ENCODE measurements around the gene C13orf46.

DNA sequence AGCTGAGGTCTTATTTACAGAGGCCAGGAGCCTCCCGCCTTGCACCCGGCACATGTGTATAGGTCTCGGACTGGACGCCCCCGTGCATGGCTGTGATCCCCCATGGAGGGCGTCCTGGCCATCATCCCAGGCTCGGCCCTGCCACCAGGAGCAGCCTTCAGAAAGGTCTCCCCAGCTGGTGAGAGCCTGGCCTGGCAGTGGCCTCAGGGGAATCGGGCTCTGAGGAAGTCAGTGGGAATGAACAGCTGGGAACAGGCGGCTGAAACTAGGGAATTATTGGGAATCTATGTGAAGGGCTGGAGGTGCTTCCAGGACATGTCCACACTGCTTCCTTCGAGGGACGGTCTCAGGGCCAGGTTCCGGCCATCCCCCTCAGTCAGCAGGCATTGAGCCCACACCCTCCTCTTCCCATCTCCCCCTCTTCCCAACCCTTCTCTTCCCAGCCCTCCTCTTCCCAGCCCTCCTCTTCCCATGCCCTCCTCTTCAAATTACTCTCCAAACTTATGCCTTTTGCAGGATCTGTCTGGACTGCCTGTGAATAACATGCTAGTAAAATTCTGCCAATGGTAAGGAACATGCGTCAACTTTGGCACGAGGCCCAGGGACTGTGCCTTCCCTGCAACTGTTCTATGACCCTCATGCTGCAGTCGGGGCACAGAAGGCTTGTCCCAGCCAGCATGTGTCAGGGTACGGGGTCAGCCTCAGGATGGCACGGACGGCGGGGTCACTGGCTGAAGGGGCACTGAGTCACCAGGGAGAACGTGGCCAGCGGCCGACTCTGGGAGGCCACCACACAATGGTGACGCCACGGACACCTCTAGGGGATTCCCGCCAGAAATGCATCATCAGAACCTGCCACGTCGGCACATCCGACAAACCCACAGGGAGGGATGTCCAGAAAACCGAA is 24.2 kb upstream of the C13orf46 start:
- TF ChIP-seq, protein P1, sequence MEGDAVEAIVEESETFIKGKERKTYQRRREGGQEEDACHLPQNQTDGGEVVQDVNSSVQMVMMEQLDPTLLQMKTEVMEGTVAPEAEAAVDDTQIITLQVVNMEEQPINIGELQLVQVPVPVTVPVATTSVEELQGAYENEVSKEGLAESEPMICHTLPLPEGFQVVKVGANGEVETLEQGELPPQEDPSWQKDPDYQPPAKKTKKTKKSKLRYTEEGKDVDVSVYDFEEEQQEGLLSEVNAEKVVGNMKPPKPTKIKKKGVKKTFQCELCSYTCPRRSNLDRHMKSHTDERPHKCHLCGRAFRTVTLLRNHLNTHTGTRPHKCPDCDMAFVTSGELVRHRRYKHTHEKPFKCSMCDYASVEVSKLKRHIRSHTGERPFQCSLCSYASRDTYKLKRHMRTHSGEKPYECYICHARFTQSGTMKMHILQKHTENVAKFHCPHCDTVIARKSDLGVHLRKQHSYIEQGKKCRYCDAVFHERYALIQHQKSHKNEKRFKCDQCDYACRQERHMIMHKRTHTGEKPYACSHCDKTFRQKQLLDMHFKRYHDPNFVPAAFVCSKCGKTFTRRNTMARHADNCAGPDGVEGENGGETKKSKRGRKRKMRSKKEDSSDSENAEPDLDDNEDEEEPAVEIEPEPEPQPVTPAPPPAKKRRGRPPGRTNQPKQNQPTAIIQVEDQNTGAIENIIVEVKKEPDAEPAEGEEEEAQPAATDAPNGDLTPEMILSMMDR (conservative IDR thresholded peaks at IDR 0.05; ENCODE audit: low read depth, low read length), result no peak
- no peak for TF ChIP-seq EZH2phosphoT487 (IDR thresholded peaks at IDR 0.05; ENCODE audit: borderline replicate concordance, low read length)
